ENCODE data around the gene TBC1D4. TPM values are rescaled to one million over a fixed set of nuclear protein-coding genes. Genes with fewer than 3 reads are reported as not detected.

Gene TBC1D4
- total and polyA plus RNA-seq, 9 of the 15 experiments (the other 6 are each of a cell fraction or from before 2014, with no cell fraction given): 2.8 to 12.3 (median 7.0) TPM

DNA sequence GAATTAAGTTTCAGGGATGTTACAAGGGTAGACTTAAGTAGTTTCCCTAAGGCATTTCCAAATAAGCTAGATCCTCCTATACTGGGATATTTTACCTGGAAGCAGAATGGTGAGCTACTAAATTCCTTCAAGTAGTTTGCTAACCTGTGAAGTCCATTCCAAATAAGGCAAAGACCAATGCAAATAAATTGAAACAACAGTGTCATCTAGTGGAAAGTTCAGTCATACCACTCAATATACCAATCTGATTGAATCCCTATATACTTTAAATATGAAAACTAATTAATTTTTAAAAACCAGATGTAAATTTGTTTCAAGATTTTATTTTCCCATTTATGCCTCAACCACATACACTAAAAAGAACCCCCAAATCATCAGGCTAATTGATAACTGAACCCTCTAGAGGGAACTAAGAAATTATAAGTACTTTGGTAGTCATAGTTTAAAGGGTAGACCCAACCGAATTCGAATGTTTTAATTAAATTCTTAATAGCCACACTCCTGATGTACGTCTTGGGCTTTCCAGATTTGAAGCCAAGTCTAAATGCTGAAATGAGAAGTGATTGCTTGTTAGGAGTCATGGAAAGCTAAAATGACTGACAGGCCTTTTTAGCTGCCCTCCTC is 223.7 kb downstream of the TBC1D4 start:
- FAIRE-seq: peak; percentile 58
- ChIA-PET CTCF (ENCODE audit: low intra/inter-chr PET ratio) (interaction anchor here (0.6 to 0.7 kb wide), 2 partner anchors 33 to 97 kb away, joined by 3 to 5 read pairs; no protein-coding TSS in a partner anchor), POLR2A (no interaction called here)
- WGBS (ENCODE audit: insufficient coverage, low coverage, missing lambda C conversion rate): 0% methylated on average over 3 of the region's 3 CpGs
- Histone ChIP-seq H3K4me1 (replicated peaks in 1 of 2; ENCODE audit: control insufficient read depth in 2 of 2, insufficient read depth in 2 of 2, low read length in 2 of 2) (no peaks in the 10 kb centered on the region), H3K4me3 (no peak overlapping the region), H3K9me1 (ENCODE audit: control insufficient read depth, insufficient read depth, low read length) (no peaks in the 10 kb centered on the region), H3K4me2 (ENCODE audit: insufficient read depth, low read length) (no peak overlapping the region), H3K27me3 (ENCODE audit: control insufficient read depth in 2 of 2, insufficient read depth in 2 of 2, low read length in 2 of 2) (no peaks in the 10 kb centered on the region), H3K79me2 (ENCODE audit: control insufficient read depth, insufficient read depth, low read length) (no peaks in the 10 kb centered on the region), H4K20me1 (replicated peaks; ENCODE audit: control insufficient read depth, insufficient read depth, low read length) (no peaks in the 10 kb centered on the region), H3K27ac (ENCODE audit: extremely low read depth, low read depth, low read length) (no peak overlapping the region), H3K36me3 (ENCODE audit: control insufficient read depth, insufficient read depth, low read length) (no peaks in the 10 kb centered on the region), H3K9ac (ENCODE audit: insufficient read depth in 1 of 2, low read depth in 2 of 2, low read length in 2 of 2) (no peak overlapping the region), H3K9me3 (replicated peaks; ENCODE audit: control insufficient read depth, insufficient read depth, low read depth, low read length) (no peaks in the 10 kb centered on the region), H2AFZ (ENCODE audit: low read depth, low read length) (no peak overlapping the region)
- no TSS peak for BruUV-seq (replicated peaks)
- in situ Hi-C loops (cut with MboI) (no loop called here), intact Hi-C loops (cut with micrococcal nuclease) (loop anchor here (1.0 to 5.0 kb wide), 2 partner anchors 1421 to 1504 kb away; no protein-coding TSS in a partner anchor)
- ATAC-seq: peak; percentile 81
- DNase-seq (ENCODE audit: extremely low read depth in 1 of 4, low spot score in 3 of 4): peak in 2 of 4 experiments; percentile 7 to 24
- TF ChIP-seq ZNF717 (CRISPR knock-in tag; IDR thresholded peaks at IDR 0.05) (no peak), CCNT2 (IDR thresholded peaks at IDR 0.05; ENCODE audit: borderline replicate concordance, extremely low read depth, insufficient read length, low read depth, low read length) (no peak), ZFP36 (IDR thresholded peaks at IDR 0.05; ENCODE audit: low read depth, low read length, partially characterized antibody) (no peak), PHF21A (IDR thresholded peaks at IDR 0.05; ENCODE audit: borderline replicate concordance, low read depth) (no peak), ZNF507 (tag; conservative IDR thresholded peaks at IDR 0.05) (no peak), TAF1 (IDR thresholded peaks at IDR 0.05; ENCODE audit: control insufficient read depth, extremely low read depth, insufficient read depth, low read length, severe bottlenecking) (no peak), RAD21 (CRISPR knock-in tag; conservative IDR thresholded peaks at IDR 0.05 in 1 of 2, IDR thresholded peaks at IDR 0.05 in 1 of 2) (peak; percentile 53 to 73), RBM15 (IDR thresholded peaks at IDR 0.05; ENCODE audit: insufficient read depth, low read length) (no peak), SMC3 (conservative IDR thresholded peaks at IDR 0.05; ENCODE audit: insufficient read depth, low read depth, low read length) (peak; percentile 15; the same call in 1 of the 2 replicates), ETV1 (tag; conservative IDR thresholded peaks at IDR 0.05; ENCODE audit: low read depth) (no peak), MECOM (CRISPR knock-in tag; IDR thresholded peaks at IDR 0.05) (no peak), HDAC8 (tag; IDR thresholded peaks at IDR 0.05) (no peak)
- TF ChIP-seq, protein P1, sequence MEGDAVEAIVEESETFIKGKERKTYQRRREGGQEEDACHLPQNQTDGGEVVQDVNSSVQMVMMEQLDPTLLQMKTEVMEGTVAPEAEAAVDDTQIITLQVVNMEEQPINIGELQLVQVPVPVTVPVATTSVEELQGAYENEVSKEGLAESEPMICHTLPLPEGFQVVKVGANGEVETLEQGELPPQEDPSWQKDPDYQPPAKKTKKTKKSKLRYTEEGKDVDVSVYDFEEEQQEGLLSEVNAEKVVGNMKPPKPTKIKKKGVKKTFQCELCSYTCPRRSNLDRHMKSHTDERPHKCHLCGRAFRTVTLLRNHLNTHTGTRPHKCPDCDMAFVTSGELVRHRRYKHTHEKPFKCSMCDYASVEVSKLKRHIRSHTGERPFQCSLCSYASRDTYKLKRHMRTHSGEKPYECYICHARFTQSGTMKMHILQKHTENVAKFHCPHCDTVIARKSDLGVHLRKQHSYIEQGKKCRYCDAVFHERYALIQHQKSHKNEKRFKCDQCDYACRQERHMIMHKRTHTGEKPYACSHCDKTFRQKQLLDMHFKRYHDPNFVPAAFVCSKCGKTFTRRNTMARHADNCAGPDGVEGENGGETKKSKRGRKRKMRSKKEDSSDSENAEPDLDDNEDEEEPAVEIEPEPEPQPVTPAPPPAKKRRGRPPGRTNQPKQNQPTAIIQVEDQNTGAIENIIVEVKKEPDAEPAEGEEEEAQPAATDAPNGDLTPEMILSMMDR (IDR thresholded peaks at IDR 0.05 in 2 of 3, conservative IDR thresholded peaks at IDR 0.05 in 1 of 3; ENCODE audit: insufficient read depth in 2 of 3, low read depth in 1 of 3, low read length in 3 of 3): peak; percentile 26 to 67 (median 37); a peak in 4 of 6 replicates
- TF ChIP-seq, protein P2, sequence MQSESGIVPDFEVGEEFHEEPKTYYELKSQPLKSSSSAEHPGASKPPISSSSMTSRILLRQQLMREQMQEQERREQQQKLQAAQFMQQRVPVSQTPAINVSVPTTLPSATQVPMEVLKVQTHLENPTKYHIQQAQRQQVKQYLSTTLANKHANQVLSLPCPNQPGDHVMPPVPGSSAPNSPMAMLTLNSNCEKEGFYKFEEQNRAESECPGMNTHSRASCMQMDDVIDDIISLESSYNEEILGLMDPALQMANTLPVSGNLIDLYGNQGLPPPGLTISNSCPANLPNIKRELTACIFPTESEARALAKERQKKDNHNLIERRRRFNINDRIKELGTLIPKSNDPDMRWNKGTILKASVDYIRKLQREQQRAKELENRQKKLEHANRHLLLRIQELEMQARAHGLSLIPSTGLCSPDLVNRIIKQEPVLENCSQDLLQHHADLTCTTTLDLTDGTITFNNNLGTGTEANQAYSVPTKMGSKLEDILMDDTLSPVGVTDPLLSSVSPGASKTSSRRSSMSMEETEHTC (IDR thresholded peaks at IDR 0.05): no peak
- TF ChIP-seq, protein P3, sequence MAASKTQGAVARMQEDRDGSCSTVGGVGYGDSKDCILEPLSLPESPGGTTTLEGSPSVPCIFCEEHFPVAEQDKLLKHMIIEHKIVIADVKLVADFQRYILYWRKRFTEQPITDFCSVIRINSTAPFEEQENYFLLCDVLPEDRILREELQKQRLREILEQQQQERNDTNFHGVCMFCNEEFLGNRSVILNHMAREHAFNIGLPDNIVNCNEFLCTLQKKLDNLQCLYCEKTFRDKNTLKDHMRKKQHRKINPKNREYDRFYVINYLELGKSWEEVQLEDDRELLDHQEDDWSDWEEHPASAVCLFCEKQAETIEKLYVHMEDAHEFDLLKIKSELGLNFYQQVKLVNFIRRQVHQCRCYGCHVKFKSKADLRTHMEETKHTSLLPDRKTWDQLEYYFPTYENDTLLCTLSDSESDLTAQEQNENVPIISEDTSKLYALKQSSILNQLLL (CRISPR knock-in tag; IDR thresholded peaks at IDR 0.05; ENCODE audit: borderline replicate concordance): no peak

All from K562 (cell line).